ENCODE results near the gene ERGIC1.

The ERGIC1 gene

DNA sequence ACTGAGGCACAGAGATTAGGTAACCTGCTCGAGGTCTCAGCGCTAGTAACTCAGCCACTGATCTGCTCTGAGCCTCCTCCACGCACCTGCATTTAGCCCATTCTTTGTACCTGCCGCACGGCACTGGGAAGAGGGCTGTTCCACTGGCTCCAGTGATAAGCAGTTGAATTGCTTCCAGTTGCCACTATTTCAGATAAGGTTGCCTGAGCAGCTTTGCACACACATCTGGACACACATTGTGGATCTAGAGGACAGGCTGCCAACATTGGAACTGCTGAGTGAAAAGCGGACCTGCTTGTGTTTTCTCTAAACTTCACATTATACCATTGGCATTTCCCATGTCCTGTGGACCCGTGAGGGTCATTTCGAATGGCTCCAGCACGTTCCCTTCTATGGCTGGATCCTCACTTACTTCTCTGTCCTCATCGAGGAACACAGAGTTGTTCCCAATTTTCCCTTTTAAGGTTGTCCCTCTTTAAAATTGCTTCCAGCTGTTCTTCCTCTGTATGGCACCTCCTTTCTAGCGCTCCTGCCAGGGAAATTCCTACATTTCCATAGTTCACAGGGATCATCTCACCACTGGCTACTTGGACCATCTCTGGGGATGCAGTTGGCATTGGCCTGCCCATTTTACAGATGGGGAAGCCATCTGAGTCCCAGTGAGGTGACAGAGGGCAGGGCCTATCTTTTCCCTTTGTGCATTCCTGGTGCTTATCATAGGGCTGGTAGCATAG, 79.2 kb downstream of the ERGIC1 start:
- in situ Hi-C loops (cut with HindIII; ENCODE audit: low sequenced_read_pairs): no loop called here

GRCh38 chr5:172915514-172915913, 81.5 kb downstream of the ERGIC1 start:
- in situ Hi-C loops (cut with HindIII; ENCODE audit: low sequenced_read_pairs): no loop called here

GRCh38 chr5:172918421-172919371, 84.6 kb downstream of the ERGIC1 start:
- in situ Hi-C loops (cut with HindIII; ENCODE audit: low sequenced_read_pairs): no loop called here

DNA sequence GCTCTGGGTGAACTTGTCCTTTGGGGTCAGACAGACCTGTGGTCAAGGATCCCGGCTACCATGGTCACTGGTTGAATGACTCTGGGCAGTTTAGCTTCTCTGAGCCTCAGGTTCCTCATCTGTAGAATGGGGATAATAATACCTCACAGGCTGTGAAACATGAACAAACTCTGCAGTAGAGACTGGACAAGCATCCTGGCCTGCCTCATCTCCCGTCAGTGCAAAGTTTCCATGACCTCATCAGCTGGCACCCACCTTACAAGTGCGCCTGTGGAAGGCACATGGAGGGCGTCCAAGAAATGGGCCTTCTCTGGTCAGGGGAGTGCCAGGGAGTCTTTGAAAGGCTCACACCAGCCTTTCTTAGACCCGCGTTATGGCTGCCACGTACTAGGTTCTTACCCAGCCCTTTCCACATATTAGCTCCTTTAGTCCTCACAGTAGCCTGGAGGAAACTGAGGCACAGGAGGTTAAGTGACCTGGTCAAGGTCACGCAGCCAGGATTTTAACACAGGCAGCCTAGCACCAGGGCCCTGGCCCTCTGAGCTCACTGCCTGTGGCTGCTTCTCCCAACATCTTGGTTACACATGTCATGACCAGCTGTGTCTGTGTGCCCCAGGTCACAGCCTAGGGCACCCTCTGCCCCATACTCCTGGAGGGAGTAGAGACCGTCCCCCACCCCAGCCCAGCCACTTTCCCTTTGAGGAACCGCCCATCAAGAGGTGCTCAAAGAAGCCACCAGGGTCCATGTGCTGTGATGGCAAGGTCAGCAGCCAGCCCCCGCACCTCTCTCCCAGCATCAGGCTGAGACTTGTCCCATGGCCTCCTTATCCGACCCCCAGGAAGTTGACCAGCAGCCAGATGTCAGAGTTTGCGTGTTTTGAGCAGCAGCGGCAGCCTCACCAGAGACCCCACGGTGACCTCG, 85.7 kb downstream of the ERGIC1 start:
- in situ Hi-C loops (cut with HindIII; ENCODE audit: low sequenced_read_pairs): no loop called here

DNA sequence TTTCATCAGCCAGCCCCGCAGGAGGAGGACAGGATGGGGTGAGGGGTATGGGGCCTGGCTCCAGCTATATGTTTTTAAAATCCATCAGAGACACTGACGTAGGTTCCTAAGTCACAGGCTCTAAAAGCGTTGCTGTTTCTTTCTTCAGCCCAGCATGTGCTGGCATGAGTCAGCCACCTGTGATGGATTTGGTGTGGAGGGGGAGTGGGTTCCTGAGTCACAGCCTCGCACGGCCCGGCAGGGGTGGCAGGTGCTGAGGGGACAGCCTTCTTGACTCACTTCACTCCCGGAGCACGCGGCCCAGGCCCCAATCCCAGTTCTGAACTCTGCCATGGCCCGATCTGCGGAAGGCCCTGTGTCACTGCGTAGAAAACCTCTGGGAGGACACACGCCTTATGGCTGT, 86.4 kb downstream of the ERGIC1 start:
- in situ Hi-C loops (cut with HindIII; ENCODE audit: low sequenced_read_pairs): no loop called here

DNA sequence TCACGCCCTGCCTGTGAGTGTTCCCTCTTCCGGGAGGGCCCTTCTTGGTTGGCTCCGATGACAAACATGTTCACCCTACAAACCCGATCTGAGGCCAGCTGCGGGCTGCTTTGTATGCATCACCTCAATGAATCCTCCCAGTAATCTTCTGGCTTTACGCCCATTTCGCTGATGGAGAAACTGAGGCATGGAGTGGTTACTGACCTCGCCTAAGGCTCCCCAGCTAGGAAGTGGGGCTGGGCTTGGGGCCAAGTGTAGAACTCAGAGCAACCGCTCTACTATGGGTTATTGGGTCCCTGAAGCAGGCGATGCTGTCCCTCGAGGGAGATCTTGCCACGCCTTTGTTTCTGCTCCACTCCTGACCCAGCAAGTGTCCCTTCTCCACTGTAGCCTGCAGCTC, 86.9 kb downstream of the ERGIC1 start:
- in situ Hi-C loops (cut with HindIII; ENCODE audit: low sequenced_read_pairs): no loop called here

DNA sequence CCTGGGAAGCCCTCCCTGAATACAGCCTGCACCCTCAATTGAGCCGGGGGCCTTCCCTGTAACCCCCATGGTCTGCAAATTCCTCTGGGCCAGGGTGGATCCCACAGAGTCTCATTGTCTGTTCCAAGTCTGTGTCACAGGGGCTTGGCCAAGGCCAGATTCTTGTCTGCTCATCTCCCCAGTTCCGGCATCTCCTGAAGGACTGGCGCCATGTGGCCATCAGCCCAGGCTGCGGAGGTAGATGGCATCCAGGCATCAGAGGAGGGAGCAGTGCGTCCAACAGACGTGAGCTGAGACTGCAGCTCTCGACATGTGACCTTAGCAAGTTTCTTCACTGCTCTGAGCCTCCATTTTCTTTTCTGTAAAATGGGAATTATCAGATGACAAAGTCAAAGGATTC, 87.9 kb downstream of the ERGIC1 start:
- in situ Hi-C loops (cut with HindIII; ENCODE audit: low sequenced_read_pairs): no loop called here

- in situ Hi-C loops (cut with HindIII; ENCODE audit: low sequenced_read_pairs): no loop called here
These were observed 89.5 kb downstream of the ERGIC1 start for GRCh38 chr5:172923539-172923938.

DNA sequence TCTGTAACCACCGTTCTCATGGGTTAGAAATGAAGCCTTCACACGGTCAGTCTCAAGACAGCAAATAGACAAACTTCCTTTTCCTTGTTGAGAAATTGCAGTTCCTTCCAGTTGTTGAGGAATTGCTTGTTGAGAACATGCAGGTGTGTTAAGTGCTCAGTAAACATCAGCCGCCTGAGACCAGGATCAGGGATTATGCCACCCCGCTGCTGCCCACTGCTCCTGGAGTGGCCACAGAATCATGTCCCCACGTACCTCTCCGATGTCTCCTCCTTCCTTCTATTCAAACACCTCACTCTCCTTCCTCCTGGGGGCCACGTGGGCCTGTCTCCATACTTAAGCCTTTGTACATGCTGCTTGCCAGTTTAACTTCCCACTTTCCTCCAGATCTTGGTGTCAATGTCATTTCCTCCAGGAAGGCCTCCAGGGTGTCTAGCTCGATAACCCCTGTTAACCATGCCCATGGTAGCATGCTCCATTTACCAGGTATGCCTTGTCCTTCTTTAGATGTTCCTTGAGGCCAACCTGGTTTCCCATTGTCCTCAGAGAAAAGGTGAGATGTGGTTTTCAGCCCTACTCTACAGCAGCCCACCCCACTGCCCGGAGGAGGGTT, 91.4 kb downstream of the ERGIC1 start:
- in situ Hi-C loops (cut with HindIII; ENCODE audit: low sequenced_read_pairs): no loop called here

DNA sequence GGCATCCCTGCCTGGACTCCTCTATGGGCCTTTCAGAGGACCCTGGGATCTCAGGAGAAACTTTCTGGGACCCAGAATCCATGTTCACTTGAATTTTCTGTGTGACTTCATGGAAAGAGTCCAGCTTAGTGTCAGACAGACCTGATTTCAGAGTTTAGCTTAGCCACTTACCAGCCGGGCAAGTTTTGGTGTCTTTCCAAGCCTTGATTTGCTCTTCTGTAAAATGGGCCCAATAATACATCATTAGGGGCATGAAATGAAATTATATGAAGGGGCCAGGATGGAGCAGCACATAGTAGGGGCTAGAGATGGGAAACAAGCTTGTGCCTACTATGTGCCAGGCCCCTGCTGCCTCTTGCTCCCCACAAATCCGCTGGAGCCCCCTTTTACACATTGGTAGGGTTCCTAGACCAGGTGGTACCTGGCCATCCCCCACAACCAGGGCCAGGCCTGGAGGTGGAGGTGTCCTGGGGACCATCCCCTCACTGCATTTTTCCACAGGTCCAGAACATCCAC, 92.0 kb downstream of the ERGIC1 start:
- in situ Hi-C loops (cut with HindIII; ENCODE audit: low sequenced_read_pairs): no loop called here

GRCh38 chr5:172926796-172927195, 92.7 kb downstream of the ERGIC1 start:
- in situ Hi-C loops (cut with HindIII; ENCODE audit: low sequenced_read_pairs): no loop called here

DNA sequence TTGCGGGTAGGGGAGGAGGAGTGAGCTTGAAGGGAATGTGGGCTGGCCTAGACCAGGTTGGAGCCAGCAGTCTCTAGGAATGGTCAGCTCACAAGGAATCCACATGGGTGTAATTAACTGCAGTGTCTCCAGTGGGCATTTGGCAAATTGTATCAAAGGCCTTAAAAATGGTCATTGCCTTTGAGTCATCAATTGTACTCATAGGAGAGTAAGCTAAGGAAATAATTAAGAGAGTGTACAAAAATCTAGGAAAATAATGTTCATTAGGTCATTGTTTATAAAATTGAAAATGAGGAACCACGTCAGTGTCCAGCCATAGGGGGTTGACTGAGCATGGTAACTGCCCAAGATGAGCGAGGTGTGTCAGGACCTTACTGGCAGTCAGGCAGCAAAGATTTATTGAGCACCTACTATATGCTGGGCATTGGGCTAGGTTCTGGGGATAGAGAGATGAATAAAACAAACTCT, 95.4 kb downstream of the ERGIC1 start:
- in situ Hi-C loops (cut with HindIII; ENCODE audit: low sequenced_read_pairs): no loop called here

DNA sequence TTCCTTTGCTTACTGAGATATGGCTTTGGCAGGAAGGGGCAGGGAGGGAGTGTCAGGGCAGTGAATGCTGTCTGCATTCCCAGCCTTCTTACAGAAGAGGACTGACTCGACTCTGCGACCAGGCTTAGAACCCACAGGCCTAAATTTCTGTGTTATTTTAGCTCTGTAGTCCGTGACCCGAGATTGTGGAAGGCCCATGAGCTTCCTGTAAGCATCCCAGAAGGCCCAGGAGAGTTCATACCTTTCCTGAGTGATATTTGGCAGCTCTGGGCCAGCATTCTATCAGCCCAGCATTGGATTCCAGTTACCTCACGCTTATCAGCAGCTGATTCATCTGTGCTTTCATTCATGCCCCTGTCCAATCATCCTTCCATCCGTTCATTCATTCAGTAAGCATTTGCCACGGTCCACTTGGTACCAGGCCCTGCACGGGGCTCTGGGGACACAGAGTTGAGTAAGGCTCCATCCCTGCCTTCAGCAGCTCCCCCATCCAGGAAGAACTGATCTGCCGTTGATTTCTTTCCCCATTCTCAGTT, 97.0 kb downstream of the ERGIC1 start:
- in situ Hi-C loops (cut with HindIII; ENCODE audit: low sequenced_read_pairs): no loop called here

DNA sequence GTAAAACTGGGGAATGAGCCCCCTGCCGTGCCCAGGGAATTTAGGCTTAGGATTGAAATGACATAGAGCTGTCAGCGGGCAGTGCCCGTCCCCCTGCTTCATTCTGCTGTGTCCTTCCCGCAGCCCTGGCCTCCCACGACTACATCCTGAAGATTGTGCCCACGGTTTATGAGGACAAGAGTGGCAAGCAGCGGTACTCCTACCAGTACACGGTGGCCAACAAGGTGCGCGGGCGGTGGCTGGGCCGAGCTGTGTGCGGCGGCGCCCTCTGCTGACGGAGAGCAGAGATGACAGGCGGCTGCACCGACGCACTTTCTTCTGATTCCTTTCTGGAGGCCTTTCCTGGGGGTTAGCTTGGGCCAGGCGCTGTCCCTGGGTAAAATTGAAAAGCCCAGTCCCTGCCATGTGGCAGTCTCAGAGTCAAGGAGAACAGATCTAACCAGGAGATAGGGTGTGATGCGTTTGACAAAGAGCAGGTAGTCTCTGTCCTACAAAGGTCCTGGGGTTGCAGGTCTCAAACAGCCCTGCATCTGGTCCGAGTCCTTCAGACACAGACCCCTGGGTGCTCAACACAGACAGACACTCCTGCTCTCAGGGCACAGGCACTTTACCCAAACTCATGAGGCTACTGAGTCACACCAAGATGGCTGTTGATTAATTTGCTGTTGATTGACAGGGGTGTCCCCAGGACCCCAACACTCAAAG, 98.4 kb downstream of the ERGIC1 start:
- in situ Hi-C loops (cut with HindIII; ENCODE audit: low sequenced_read_pairs): no loop called here

GRCh38 chr5:172933238-172933637, 99.2 kb downstream of the ERGIC1 start:
- in situ Hi-C loops (cut with HindIII; ENCODE audit: low sequenced_read_pairs): no loop called here

- in situ Hi-C loops (cut with HindIII; ENCODE audit: low sequenced_read_pairs): no loop called here
These were observed 101.0 kb downstream of the ERGIC1 start for GRCh38 chr5:172935096-172935495.

DNA sequence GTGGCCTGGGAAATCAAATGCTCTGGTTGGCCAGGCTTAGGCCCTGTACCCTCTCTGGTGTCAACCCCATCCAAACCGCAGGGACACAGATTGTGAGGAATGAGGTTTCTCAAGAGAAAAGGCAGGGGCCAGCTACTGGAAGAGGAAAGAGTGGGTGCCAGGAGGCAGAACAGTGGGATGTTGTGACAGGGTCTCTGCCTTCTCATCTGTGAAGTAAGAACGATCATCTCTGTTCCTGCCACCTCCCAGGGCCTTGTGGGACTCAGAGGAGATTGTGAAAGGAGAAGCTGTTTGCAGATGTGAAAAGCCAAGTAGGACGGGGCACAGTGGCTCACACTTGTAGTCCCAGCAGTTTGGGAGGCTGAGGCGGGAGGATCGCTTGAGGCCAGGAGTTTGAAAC, 102.3 kb downstream of the ERGIC1 start:
- in situ Hi-C loops (cut with HindIII; ENCODE audit: low sequenced_read_pairs): no loop called here

DNA sequence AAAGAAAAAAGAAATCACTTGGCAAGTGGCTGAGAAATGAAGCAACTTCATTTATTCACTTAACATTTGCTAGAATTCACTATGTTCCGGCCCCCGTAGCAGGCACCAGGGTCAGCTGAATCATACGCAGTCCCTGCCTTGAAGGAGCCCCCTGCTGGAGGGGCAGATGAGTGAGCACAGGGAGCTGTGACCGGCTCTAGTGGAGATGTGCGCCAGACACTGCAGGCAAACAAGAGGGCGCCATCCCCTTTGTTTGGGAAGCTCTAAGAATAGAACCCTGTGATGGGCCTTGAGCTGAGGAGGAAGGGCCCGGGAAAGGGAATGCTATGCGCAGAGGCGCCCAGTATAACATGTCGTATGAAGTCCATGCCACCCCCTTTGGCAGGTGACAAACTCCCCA, 105.0 kb downstream of the ERGIC1 start:
- in situ Hi-C loops (cut with HindIII; ENCODE audit: low sequenced_read_pairs): no loop called here

DNA sequence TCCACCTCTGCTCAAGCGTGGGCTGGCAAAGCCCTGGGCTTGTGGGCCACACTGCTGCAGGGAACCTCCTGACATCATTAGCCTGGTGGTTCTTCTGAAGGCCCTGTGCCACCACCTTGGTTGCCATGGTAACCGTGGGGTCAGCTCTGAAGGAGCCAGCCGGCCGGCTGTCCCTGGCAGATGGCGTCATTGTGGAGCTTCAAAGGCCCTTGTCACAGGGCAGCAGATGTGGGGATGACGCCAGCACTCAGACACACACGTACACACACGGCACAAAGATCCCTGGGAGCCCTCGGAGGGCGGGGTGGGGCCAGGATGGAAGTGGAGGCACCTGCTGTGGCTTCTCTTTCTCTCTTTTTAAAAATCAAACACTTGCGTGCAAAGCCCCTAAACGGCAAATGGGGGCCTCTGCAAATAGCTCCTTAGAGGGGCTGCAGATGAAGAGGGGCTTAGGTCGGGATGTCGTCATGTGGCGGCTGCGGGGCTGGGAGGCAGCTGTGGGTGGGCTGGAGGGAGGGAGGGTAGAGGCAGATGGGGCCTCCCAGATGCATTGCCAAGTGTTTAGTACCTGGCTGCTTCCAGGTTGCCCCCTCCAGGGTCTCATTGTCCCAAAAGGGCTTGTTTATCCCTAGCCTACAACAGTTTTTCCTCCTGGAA, 105.7 kb downstream of the ERGIC1 start:
- in situ Hi-C loops (cut with HindIII; ENCODE audit: low sequenced_read_pairs): no loop called here
